CD14-positive monocyte (primary cell): Measurements from ENCODE around the gene EFCAB10. TPM values are rescaled to one million over a fixed set of nuclear protein-coding genes. Genes with fewer than 3 reads are reported as not detected.
"Not testable (repeated sequence)": the region's sequence is repeated elsewhere in the genome, so short reads cannot be mapped to it uniquely, and the experiment has no call there.

ENCODE experiments used
- DNase-seq, 3 donors: peaks; one replicate each; pipeline ENCODE4 v3.0.0-alpha.2; 2011 to 2022
- H2AFZ ChIP-seq: 2 replicates; pipeline ENCODE4 v1.6.0; 2012; ENCODE audit warnings: mild to moderate bottlenecking, low read depth, low read length, inconsistent platforms; ENCODE audit not compliant: insufficient read depth, poor library complexity, severe bottlenecking
- H3K27ac ChIP-seq, 2 donors: 1 replicate in 1 of 2; 2 replicates in 1 of 2; pipeline ENCODE4 v1.5.1; 2012 to 2013; ENCODE audit warnings: low read length in 2 of 2, control low read depth in 1 of 2, inconsistent platforms in 1 of 2, low read depth in 1 of 2, mild to moderate bottlenecking in 1 of 2
- H3K27me3 ChIP-seq, 2 donors: one replicate each; pipeline versions ENCODE4 v1.6.0 to v1.6.1; 2011 to 2013; ENCODE audit warnings: low read length in 2 of 2; ENCODE audit not compliant: control insufficient read depth in 2 of 2, insufficient read depth in 2 of 2
- H3K36me3 ChIP-seq, 2 donors: replicated peaks in 1 of 2; 1 replicate in 1 of 2; 2 replicates in 1 of 2; pipeline versions ENCODE4 v1.5.1 to v1.6.1; 2012 to 2013; ENCODE audit warnings: low read length in 2 of 2, control low read depth in 1 of 2, inconsistent platforms in 1 of 2, mild to moderate bottlenecking in 1 of 2; ENCODE audit not compliant: insufficient read depth in 2 of 2, control insufficient read depth in 1 of 2
- H3K4me1 ChIP-seq, 2 donors: 1 replicate in 1 of 2; 2 replicates in 1 of 2; pipeline versions ENCODE4 v1.5.1 to v1.6.1; 2012 to 2013; ENCODE audit warnings: low read length in 2 of 2, control low read depth in 1 of 2, inconsistent platforms in 1 of 2, mild to moderate bottlenecking in 1 of 2, moderate library complexity in 1 of 2; ENCODE audit not compliant: insufficient read depth in 2 of 2, control insufficient read depth in 1 of 2
- H3K4me2 ChIP-seq: replicated peaks from 2 replicates; pipeline ENCODE3; 2012; ENCODE audit warnings: low read length, moderate library complexity, mild to moderate bottlenecking; ENCODE audit not compliant: poor library complexity, severe bottlenecking; ENCODE audit errors: extremely low read depth
- H3K4me3 ChIP-seq, 3 experiments: fragments of 200-600 bp in 1 of 3; sonication (generic) in 1 of 3; replicated peaks in 1 of 3; 1 replicate in 2 of 3; 2 replicates in 1 of 3; pipeline ENCODE4 v1.5.1; 2011 to 2013; ENCODE audit warnings: low read length in 3 of 3, mild to moderate bottlenecking in 3 of 3, control low read depth in 2 of 3, low read depth in 2 of 3, inconsistent platforms in 1 of 3, moderate library complexity in 1 of 3
- H3K79me2 ChIP-seq: 2 replicates; pipeline ENCODE4 v1.6.0; 2012; ENCODE audit warnings: mild to moderate bottlenecking, control low read depth, inconsistent platforms, low read length, moderate library complexity; ENCODE audit not compliant: insufficient read depth
- H3K9ac ChIP-seq: 2 replicates; pipeline ENCODE4 v1.6.0; 2017; ENCODE audit warnings: low read length, mild to moderate bottlenecking; ENCODE audit not compliant: insufficient read depth, poor library complexity, severe bottlenecking
- H3K9me3 ChIP-seq, 2 donors: replicated peaks in 1 of 2; 1 replicate in 1 of 2; 2 replicates in 1 of 2; pipeline versions ENCODE4 v1.5.1 to v1.6.1; 2012 to 2013; ENCODE audit warnings: low read length in 2 of 2, control low read depth in 1 of 2; ENCODE audit not compliant: control insufficient read depth in 1 of 2, insufficient read depth in 1 of 2
- H4K20me1 ChIP-seq: 2 replicates; pipeline ENCODE4 v1.6.0; 2012; ENCODE audit warnings: mild to moderate bottlenecking, low read length, control low read depth, moderate library complexity; ENCODE audit not compliant: insufficient read depth
- H3K27ac Mint-ChIP-seq, 7 donors: one replicate each; pipeline ENCODE4 v1.8.0; 2020; ENCODE audit warnings: mild to moderate bottlenecking in 7 of 7, mixed read lengths in 7 of 7, moderate library complexity in 6 of 7, inconsistent platforms in 2 of 7
- H3K27me3 Mint-ChIP-seq, 3 donors: one replicate each; pipeline ENCODE4 v1.8.0; 2021 to 2022; ENCODE audit warnings: low read depth in 3 of 3, mild to moderate bottlenecking in 3 of 3, mixed read lengths in 3 of 3, moderate library complexity in 3 of 3, inconsistent platforms in 1 of 3
- H3K36me3 Mint-ChIP-seq, 2 donors: one replicate each; pipeline ENCODE4 v1.8.0; 2020; ENCODE audit warnings: mixed read lengths in 2 of 2, inconsistent platforms in 1 of 2, mild to moderate bottlenecking in 1 of 2
- H3K4me1 Mint-ChIP-seq: one replicate; pipeline ENCODE4 v1.8.0; 2020; ENCODE audit warnings: mild to moderate bottlenecking, mixed read lengths
- H3K4me3 Mint-ChIP-seq, 2 donors: one replicate each; pipeline ENCODE4 v1.8.0; 2020; ENCODE audit warnings: mild to moderate bottlenecking in 2 of 2, mixed read lengths in 2 of 2, moderate library complexity in 1 of 2
- H3K9me3 Mint-ChIP-seq, 7 donors: one replicate each; pipeline ENCODE4 v1.8.0; 2020 to 2022; ENCODE audit warnings: mixed read lengths in 7 of 7, mild to moderate bottlenecking in 6 of 7, moderate library complexity in 6 of 7, inconsistent platforms in 2 of 7
- CTCF ChIP-seq: fragments of 200-600 bp; IDR thresholded peaks from one replicate; pipeline ENCODE4 v1.8.0; 2022; ENCODE audit warnings: antibody characterized with exemption, mild to moderate bottlenecking
- WGBS: methylation state at CpG from one replicate; pipeline ENCODE4 v1.1.5; 2013; ENCODE audit warnings: missing lambda C conversion rate; ENCODE audit not compliant: insufficient coverage; 5-methylcytosine and 5-hydroxymethylcytosine counted together
- intact Hi-C, 2 donors: fragments of 100-400 bp; cut with micrococcal nuclease; formaldehyde crosslinking; loops; one replicate each; pipeline versions ENCODE4 v1.15.0 to v1.15.1; 2023
- polyA plus RNA-seq, 3 donors: library from polyadenylated mRNA; depleted of rRNA in 1 of 3; unstranded in 2 of 3; stranded (reverse) in 1 of 3; fragments of 300-500 nt in 2 of 3; fragments of >200 nt in 1 of 3; fragmentation: Illumina TruSeq in 2 of 3; gene quantifications; 1 replicate in 2 of 3; 2 replicates in 1 of 3; pipeline ENCODE4 v1.2.3, GENCODE V29; 2012 to 2021

The EFCAB10 gene
- polyA plus RNA-seq, 3 donors: not detected

DNA sequence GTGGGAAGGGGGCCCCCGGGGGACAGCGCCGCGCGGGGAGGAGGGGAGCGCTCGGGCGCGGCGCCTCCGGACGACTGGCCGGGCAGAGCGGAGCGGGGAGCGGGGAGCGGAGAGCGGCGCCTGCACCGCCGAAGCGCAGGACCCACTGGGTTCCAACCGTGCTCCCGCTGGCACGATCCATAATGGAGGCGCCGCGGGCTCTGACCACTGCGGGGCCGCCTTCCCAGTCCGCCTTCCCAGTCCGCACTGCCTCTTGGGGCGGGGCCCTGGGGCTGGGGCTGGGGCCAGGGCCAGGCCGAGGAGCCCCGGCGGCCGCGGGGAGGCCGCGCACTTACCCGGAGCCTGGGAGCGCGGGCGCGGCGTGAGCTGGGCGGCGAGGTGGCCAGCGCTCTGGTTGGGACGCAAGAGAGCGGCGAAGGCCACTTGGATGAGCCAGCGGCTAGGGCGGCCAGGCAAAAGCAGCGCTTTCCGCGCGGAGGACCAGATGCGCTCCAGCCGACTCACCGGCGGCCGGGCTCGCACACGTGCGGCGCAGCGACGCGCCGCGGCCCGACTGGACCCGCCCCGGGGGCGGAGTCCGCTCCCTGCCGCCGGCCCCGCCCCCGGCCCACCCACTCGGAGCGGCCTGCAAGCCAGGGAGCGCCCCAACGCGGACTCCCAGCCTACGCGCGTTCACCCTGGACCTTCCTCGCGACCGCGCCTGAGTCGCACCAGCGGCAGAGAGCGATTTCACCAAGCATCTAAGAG lies 59.4 kb downstream of the EFCAB10 start, which contains the start of gene PUS7:
Gene PUS7, minus strand, starts transcription at position 555 of the 747 bp plus-strand sequence. CDS start 13,759 bp downstream, outside the sequence.
- H3K36me3 ChIP-seq: no peaks in the 10 kb centered on the region
- no peak for TF ChIP-seq CTCF
- H4K20me1 ChIP-seq: no peaks in the 10 kb centered on the region
- Mint-ChIP-seq H3K27ac (peak within 1 kb of the TSS; percentile 24 to 86 (median 76)), H3K9me3 (no peaks in the 10 kb centered on the region), H3K27me3 (peaks cover 2 to 7% (median 3%) of the 10 kb centered on the region in 3 donors), H3K36me3 (peaks cover 0 to 3% of the 10 kb centered on the region in 2 donors), H3K4me1 (peaks cover 21% of the 10 kb centered on the region), H3K4me3 (peak within 1 kb of the TSS; percentile 93 to 97)
- intact Hi-C loops: no loop called here
- H3K27me3 ChIP-seq: no peaks in the 10 kb centered on the region
- H3K4me1 ChIP-seq: peaks cover 22 to 27% of the 10 kb centered on the region in 2 donors
- DNase-seq: peak; percentile 75 to 79 (median 75)
- H3K27ac ChIP-seq: peak within 1 kb of the TSS in 1 of 2 donors; percentile 38
- peak within 1 kb of the TSS; percentile 78 for H2AFZ ChIP-seq
- WGBS: under 1% methylated on average over 95 of the region's 96 CpGs
- peak within 1 kb of the TSS; percentile 65 for H3K9ac ChIP-seq
- no peaks in the 10 kb centered on the region for H3K9me3 ChIP-seq
- peak within 1 kb of the TSS; percentile 45 to 73 (median 67) for H3K4me3 ChIP-seq
- peak within 1 kb of the TSS; percentile 78 for H3K4me2 ChIP-seq
- H3K79me2 ChIP-seq: no peaks in the 10 kb centered on the region

DNA sequence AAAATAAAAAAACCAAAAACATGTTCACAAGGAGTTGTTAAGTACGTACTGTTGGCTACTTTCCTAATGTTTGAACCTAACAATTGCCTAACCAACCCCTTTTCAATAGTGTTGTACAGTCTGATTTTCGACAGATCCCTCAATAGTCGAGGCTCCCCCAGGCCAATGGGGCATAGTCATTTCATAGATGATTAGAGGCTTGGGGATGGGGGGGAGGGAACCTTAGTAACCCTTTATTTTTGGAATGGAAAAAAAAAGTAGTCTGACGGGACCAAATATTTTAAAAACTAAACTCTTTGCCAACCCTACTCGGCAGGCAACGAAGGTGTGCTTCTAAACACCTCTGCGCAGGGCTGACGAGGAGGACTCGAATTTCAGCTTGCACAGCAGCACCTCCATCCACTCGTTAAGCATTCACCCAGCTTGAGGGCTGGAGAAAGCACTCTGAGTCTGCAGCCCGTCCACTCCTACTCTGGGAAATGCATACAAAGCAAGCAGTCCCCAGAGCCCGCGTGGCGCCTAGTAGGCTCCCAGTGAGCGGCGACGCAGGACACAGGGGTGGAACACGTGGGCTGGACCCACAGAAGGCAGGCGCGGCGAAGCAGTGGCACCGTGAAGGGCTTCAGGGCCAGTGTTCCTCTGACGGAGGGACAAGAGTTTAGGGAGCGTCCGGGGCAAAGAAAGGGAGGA lies 60.1 kb downstream of the EFCAB10 start:
- Mint-ChIP-seq H3K4me3 (peak overlapping the region; percentile 93 to 97), H3K27me3 (peaks cover 2 to 7% (median 2%) of the 10 kb centered on the region in 3 donors), H3K4me1 (peaks cover 24% of the 10 kb centered on the region), H3K27ac (peak overlapping the region; percentile 24 to 86 (median 76)), H3K36me3 (peaks cover 0 to 3% of the 10 kb centered on the region in 2 donors), H3K9me3 (no peaks in the 10 kb centered on the region)
- H3K36me3 ChIP-seq: no peaks in the 10 kb centered on the region
- no peaks in the 10 kb centered on the region for H4K20me1 ChIP-seq
- WGBS: 8% methylated on average over 22 of the region's 25 CpGs
- H3K4me3 ChIP-seq: peak overlapping the region; percentile 45 to 73 (median 67)
- H3K27ac ChIP-seq: no peak overlapping the region
- no peak for TF ChIP-seq CTCF
- peak overlapping the region; percentile 78 for H2AFZ ChIP-seq
- peak overlapping the region; percentile 65 for H3K9ac ChIP-seq
- no peaks in the 10 kb centered on the region for H3K9me3 ChIP-seq
- H3K4me1 ChIP-seq: peaks cover 22 to 27% of the 10 kb centered on the region in 2 donors
- peak overlapping the region; percentile 78 for H3K4me2 ChIP-seq
- peak in 2 of 3 donors; percentile 15 to 18 for DNase-seq
- H3K27me3 ChIP-seq: no peaks in the 10 kb centered on the region
- intact Hi-C loops: no loop called here
- H3K79me2 ChIP-seq: no peaks in the 10 kb centered on the region

DNA sequence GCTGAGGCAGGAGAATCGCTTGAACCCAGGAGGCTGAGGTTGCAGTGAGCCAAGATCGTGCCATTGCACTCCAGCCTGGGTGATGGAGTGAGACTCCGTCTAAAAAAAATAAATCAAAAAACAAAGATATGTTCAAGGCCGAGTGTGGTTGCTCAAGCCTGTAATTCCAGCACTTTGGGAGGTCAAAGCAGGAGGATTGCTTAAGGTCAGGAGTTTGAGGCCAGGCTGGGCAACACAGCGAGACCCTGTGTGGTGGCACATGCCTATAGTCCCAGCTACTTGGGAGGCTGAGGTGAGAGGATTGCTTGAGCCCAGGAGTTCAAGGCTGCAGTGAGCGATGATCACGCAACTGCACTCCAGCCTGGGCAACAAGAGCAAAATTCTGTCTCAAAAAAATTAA lies 60.7 kb downstream of the EFCAB10 start:
- H4K20me1 ChIP-seq, intact Hi-C loops, H2AFZ ChIP-seq, H3K4me3 ChIP-seq, H3K36me3 ChIP-seq, H3K79me2 ChIP-seq, H3K36me3 Mint-ChIP-seq, H3K27me3 Mint-ChIP-seq, H3K9me3 Mint-ChIP-seq, H3K9me3 ChIP-seq, DNase-seq, H3K9ac ChIP-seq, H3K27ac ChIP-seq, H3K27ac Mint-ChIP-seq, H3K4me2 ChIP-seq, H3K27me3 ChIP-seq: not testable (repeated sequence)
- peaks cover 22 to 27% of the 10 kb centered on the region in 2 donors for H3K4me1 ChIP-seq
- Mint-ChIP-seq H3K4me3 (peak overlapping the region; percentile 31 to 62), H3K4me1 (peaks cover 24% of the 10 kb centered on the region)
- 98% methylated on average over 5 of the region's 7 CpGs for whole genome bisulfite sequencing
